ENCODE measurements around the gene ZNF516.

Gene ZNF516

GRCh38 chr18:76388891-76389423 lies 106.1 kb downstream of the ZNF516 start:
- peaks cover 3% of the 10 kb centered on the region for H3K36me3 ChIP-seq (ENCODE audit: insufficient read depth, low read length)
- peaks cover 17% of the 10 kb centered on the region for H3K9me3 ChIP-seq (ENCODE audit: low read length)
- H3K4me1 ChIP-seq (ENCODE audit: insufficient read depth, low read length), result no peaks in the 10 kb centered on the region
- H2AFZ ChIP-seq (ENCODE audit: low read depth, low read length), result no peak overlapping the region
- no peak overlapping the region for H3K4me3 ChIP-seq (ENCODE audit: low read length)
- H3K27me3 ChIP-seq (ENCODE audit: insufficient read depth, low read length), result no peaks in the 10 kb centered on the region

DNA sequence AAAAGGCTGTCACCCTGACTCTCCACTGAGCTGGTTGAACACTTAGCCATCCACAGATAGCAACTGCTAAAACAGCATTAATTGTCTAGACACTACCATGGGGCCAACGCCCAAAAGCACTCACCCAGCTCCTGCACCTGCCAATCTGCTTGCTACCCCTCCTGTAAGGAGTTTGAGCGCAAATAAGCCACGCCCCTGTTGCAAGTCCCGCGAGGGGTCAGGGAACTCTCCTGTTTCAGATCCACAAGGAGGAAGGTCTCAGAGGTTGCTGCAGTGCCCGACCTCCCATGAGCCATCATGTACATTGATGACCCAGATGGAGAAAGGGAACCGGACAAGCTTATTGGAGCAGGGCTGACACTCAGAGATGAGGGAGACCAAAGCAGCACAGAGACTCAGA lies 106.8 kb downstream of the ZNF516 start:
- Histone ChIP-seq H3K4me3 (ENCODE audit: low read length) (no peak overlapping the region), H3K27me3 (ENCODE audit: insufficient read depth, low read length) (no peaks in the 10 kb centered on the region), H3K9me3 (ENCODE audit: low read length) (peaks cover 17% of the 10 kb centered on the region), H3K4me1 (ENCODE audit: insufficient read depth, low read length) (no peaks in the 10 kb centered on the region), H2AFZ (ENCODE audit: low read depth, low read length) (no peak overlapping the region), H3K36me3 (ENCODE audit: insufficient read depth, low read length) (peaks cover 3% of the 10 kb centered on the region)

GRCh38 chr18:76387608-76388007 lies 107.4 kb downstream of the ZNF516 start:
- Histone ChIP-seq H3K4me1 (ENCODE audit: insufficient read depth, low read length) (no peaks in the 10 kb centered on the region), H3K9me3 (ENCODE audit: low read length) (peaks cover 17% of the 10 kb centered on the region), H3K4me3 (ENCODE audit: low read length) (no peak overlapping the region), H3K36me3 (ENCODE audit: insufficient read depth, low read length) (peaks cover 3% of the 10 kb centered on the region), H2AFZ (ENCODE audit: low read depth, low read length) (no peak overlapping the region), H3K27me3 (ENCODE audit: insufficient read depth, low read length) (no peaks in the 10 kb centered on the region)

DNA sequence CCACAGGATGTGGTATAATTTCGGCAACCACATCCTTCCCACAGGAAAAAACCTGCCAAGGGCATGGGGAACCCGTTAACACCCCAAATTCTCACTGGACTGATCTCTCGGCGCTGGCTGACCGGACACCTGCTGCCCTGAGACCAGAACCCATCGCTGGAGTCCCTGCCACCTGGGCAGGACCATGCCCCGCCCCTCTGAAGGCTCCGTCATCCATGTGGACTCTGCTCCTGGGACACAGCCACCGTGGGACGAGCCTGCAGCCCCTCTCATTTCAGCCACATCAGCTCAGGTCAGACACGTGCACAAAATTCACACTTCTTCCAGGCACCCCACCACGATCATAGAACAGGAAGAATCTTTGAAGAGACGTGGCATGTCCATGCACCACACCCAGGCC lies 108.2 kb downstream of the ZNF516 start:
- Histone ChIP-seq H3K9me3 (ENCODE audit: low read length) (peaks cover 17% of the 10 kb centered on the region), H3K36me3 (ENCODE audit: insufficient read depth, low read length) (peaks cover 3% of the 10 kb centered on the region), H2AFZ (ENCODE audit: low read depth, low read length) (no peak overlapping the region), H3K4me1 (ENCODE audit: insufficient read depth, low read length) (no peaks in the 10 kb centered on the region), H3K27me3 (ENCODE audit: insufficient read depth, low read length) (no peaks in the 10 kb centered on the region), H3K4me3 (ENCODE audit: low read length) (no peak overlapping the region)

DNA sequence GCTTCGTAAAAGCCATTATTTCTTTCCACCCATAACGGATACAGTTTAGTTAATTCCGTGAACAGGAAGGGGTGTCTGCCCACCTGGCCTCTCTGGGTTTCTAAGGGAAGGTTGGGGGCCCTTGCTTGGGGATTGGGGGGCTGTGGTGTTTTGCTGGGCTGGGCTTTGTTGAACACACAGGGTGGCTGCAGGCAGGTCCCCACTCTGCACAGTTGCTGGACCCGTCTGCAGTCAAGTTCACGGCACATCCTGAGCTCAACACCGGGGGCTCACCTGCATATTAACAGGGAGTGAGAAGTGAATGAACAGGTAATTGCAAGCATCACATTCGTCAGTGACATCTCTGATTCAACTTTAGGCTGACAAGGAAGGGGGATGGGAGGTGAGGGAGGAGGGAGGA lies 109.0 kb downstream of the ZNF516 start:
- Histone ChIP-seq H3K36me3 (ENCODE audit: insufficient read depth, low read length) (peaks cover 3% of the 10 kb centered on the region), H3K27me3 (ENCODE audit: insufficient read depth, low read length) (no peaks in the 10 kb centered on the region), H3K4me3 (ENCODE audit: low read length) (no peak overlapping the region), H2AFZ (ENCODE audit: low read depth, low read length) (no peak overlapping the region), H3K9me3 (ENCODE audit: low read length) (peaks cover 15% of the 10 kb centered on the region), H3K4me1 (ENCODE audit: insufficient read depth, low read length) (no peaks in the 10 kb centered on the region)

GRCh38 chr18:76385681-76385975 lies 109.4 kb downstream of the ZNF516 start:
- Histone ChIP-seq H3K4me1 (ENCODE audit: insufficient read depth, low read length) (no peaks in the 10 kb centered on the region), H3K4me3 (ENCODE audit: low read length) (no peak overlapping the region), H3K36me3 (ENCODE audit: insufficient read depth, low read length) (peaks cover 7% of the 10 kb centered on the region), H3K9me3 (ENCODE audit: low read length) (peaks cover 13% of the 10 kb centered on the region), H3K27me3 (ENCODE audit: insufficient read depth, low read length) (no peaks in the 10 kb centered on the region), H2AFZ (ENCODE audit: low read depth, low read length) (no peak overlapping the region)

- no peaks in the 10 kb centered on the region for H3K27me3 ChIP-seq (ENCODE audit: insufficient read depth, low read length)
- peaks cover 12% of the 10 kb centered on the region for H3K36me3 ChIP-seq (ENCODE audit: insufficient read depth, low read length)
- H3K4me1 ChIP-seq (ENCODE audit: insufficient read depth, low read length), result no peaks in the 10 kb centered on the region
- H3K4me3 ChIP-seq (ENCODE audit: low read length), result no peak overlapping the region
- H3K9me3 ChIP-seq (ENCODE audit: low read length), result peaks cover 9% of the 10 kb centered on the region
- H2AFZ ChIP-seq (ENCODE audit: low read depth, low read length), result no peak overlapping the region
Measured at GRCh38 chr18:76384861-76385680, 110.0 kb downstream of the ZNF516 start.

GRCh38 chr18:76384114-76384790 lies 110.8 kb downstream of the ZNF516 start:
- Histone ChIP-seq H2AFZ (ENCODE audit: low read depth, low read length) (no peak overlapping the region), H3K27me3 (ENCODE audit: insufficient read depth, low read length) (no peaks in the 10 kb centered on the region), H3K36me3 (ENCODE audit: insufficient read depth, low read length) (peaks cover 20% of the 10 kb centered on the region), H3K4me3 (ENCODE audit: low read length) (no peak overlapping the region), H3K9me3 (ENCODE audit: low read length) (peaks cover 14% of the 10 kb centered on the region), H3K4me1 (ENCODE audit: insufficient read depth, low read length) (no peaks in the 10 kb centered on the region)

GRCh38 chr18:76383636-76384035 lies 111.4 kb downstream of the ZNF516 start:
- Histone ChIP-seq H3K9me3 (ENCODE audit: low read length) (peaks cover 14% of the 10 kb centered on the region), H2AFZ (ENCODE audit: low read depth, low read length) (no peak overlapping the region), H3K4me1 (ENCODE audit: insufficient read depth, low read length) (no peaks in the 10 kb centered on the region), H3K4me3 (ENCODE audit: low read length) (no peak overlapping the region), H3K27me3 (ENCODE audit: insufficient read depth, low read length) (no peaks in the 10 kb centered on the region), H3K36me3 (ENCODE audit: insufficient read depth, low read length) (peaks cover 24% of the 10 kb centered on the region)

DNA sequence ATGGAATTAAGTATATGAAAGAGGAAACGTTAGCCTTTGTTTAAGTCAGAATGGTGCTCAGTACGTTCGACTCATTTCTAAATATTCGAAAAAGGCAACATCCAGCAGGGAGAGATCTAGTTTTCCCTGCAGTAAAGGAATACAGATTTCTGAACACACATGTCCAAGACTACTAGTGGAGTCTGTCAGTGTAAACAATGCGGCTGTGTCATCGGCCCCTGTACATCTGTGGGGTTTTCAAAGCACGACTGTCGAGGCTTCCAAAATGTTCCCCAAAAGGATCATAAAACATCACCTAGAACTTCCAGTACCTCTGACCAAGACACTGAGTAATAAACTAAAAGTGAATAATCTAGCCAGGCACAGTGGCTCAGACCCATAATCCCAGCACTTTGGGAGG lies 112.8 kb downstream of the ZNF516 start:
- Histone ChIP-seq H3K4me1 (ENCODE audit: insufficient read depth, low read length) (no peaks in the 10 kb centered on the region), H2AFZ (ENCODE audit: low read depth, low read length) (no peak overlapping the region), H3K4me3 (ENCODE audit: low read length) (no peak overlapping the region), H3K36me3 (ENCODE audit: insufficient read depth, low read length) (peaks cover 32% of the 10 kb centered on the region), H3K27me3 (ENCODE audit: insufficient read depth, low read length) (no peaks in the 10 kb centered on the region), H3K9me3 (ENCODE audit: low read length) (peaks cover 5% of the 10 kb centered on the region)

- Histone ChIP-seq H3K36me3 (ENCODE audit: insufficient read depth, low read length) (peaks cover 40% of the 10 kb centered on the region), H2AFZ (ENCODE audit: low read depth, low read length) (no peak overlapping the region), H3K4me1 (ENCODE audit: insufficient read depth, low read length) (no peaks in the 10 kb centered on the region), H3K9me3 (ENCODE audit: low read length) (peaks cover 5% of the 10 kb centered on the region), H3K4me3 (ENCODE audit: low read length) (no peak overlapping the region), H3K27me3 (ENCODE audit: insufficient read depth, low read length) (no peaks in the 10 kb centered on the region)
Measured at GRCh38 chr18:76380791-76381405, 114.1 kb downstream of the ZNF516 start.

GRCh38 chr18:76380127-76380729 lies 114.8 kb downstream of the ZNF516 start:
- Histone ChIP-seq H3K36me3 (ENCODE audit: insufficient read depth, low read length) (peaks cover 42% of the 10 kb centered on the region), H3K4me1 (ENCODE audit: insufficient read depth, low read length) (no peaks in the 10 kb centered on the region), H3K9me3 (ENCODE audit: low read length) (peaks cover 5% of the 10 kb centered on the region), H3K27me3 (ENCODE audit: insufficient read depth, low read length) (no peaks in the 10 kb centered on the region), H3K4me3 (ENCODE audit: low read length) (no peak overlapping the region), H2AFZ (ENCODE audit: low read depth, low read length) (no peak overlapping the region)
